DMS153 (cell line): Measurements from ENCODE around the gene MOB3A.
"Not testable (repeated sequence)": the region's sequence is repeated elsewhere in the genome, so short reads cannot be mapped to it uniquely, and the experiment has no call there.

ENCODE experiments used
- DNase-seq: peaks from one replicate; lab custom pipeline; 2025; lab: John Stamatoyannopoulos, UW

MOB3A gene

DNA sequence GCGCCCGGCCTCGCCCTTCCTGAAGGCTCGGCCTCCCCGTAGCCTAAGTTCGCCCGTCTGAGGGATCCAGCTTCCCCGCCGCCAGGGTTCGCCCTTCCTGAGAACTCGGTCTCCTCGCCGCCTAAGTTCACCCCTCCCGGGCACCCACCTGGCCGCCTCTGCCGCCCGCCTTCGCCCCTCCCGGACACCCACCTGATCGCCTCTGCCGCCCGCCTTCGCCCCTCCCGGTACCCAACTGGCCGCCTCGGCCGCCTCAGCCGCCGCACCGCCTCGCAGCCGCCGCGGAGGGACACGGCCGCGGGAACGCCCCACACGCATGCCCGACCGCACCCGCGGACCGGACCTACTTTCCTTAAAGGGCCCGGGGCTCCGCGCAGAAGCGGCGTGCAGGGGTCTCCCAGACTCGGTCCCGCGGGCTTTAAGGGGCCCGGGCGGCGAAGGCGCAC lies at the start of gene MOB3A:
TSS of gene MOB3A (minus strand) at position 293 of the 446 bp plus-strand sequence. CDS start 17,766 bp downstream, outside the sequence.
- peak; percentile 71 for DNase-seq

DNA sequence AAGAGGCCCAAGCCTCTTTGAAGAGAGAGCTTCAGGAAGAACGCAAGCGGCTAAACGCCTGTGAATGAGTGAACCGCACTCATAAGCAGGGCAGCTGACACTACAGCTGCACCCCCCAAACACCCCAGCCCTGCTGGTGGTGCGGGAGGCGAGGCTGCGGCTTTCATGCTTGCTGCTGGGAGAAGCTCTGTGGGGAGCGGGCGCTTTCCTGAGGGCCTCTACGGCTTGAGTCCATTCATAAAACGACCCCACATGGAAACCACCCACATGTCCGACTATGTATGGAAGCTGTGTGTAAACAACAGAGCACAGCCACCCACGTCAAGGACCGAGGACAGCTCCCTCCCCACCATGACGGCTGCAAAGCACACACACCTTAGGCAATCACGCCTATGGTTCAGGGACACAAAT lies 49.7 kb upstream of the MOB3A start:
- DNase-seq: no peak

- DNase-seq: no peak
Measured at GRCh38 chr19:2144190-2144589, 48.1 kb upstream of the MOB3A start.

DNA sequence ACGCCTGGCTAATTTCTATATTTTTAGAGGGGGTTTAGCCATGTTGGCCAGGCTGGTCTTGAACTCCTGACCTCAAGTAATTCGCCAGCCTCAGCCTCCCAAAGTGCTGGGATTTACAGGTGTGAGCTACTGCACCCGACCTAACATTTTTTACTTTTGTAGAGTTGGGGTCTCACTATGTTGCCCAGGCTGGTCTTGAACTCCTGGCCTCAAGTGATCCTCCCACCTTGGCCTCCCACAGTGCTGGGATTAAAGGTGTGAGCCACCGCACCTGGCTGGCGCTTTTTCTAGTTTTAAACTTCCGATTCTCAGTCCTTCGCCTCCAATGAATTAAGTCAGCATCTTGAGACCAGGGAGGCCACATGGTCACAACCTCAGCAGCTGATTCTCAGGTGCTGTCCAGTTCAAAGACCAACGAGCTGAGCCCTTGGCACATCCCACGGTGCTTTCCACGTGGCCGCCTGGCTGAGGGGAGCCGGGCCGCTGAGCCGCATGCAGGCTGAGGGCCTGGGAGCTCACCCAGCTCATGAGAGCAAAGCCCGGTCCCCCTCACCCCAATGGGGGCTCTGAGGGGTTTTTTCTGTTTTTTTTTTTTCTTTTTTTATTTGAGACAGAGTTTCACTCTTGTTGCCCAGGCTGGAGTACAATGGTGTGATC lies 46.2 kb upstream of the MOB3A start:
- no peak for DNase-seq

GRCh38 chr19:2140138-2140569 lies 44.0 kb upstream of the MOB3A start:
- no peak for DNase-seq

DNA sequence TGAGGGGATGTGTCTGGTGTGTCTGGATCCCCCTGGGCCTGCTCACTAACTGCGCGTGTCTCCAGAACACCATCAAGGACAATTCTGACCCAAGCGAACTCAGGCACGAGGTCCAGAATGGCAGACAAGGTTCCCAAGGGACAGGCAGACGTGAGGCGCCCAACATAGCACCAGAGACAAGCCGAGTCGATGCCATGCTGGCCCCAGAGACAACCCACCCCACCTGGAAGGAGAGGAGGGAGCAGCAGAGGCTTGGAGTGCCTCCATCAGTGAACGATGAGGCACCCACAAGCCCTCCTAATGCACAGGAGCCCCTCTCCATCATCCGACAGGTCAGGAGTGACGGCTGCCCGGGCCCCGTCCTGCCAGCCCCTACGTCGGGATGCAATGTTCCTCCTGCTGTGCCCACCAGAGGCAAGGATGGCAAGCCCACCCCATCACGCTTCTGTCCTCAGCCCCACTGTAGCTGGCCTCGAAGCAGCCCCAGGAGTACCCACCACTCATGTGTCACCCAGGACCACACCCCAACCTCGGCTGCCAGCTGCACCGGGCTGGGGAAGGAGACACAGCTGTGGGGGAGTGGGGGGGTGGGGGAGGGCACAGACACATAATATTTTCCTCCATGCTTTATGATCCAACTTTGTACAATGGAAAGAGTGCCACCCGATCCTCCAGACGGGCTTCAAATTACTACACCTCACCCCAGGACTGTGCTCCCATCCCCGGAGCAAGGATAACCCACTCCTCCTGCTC lies 43.4 kb upstream of the MOB3A start:
- DNase-seq: no peak

- DNase-seq: no peak
Measured at GRCh38 chr19:2138061-2138728, 42.1 kb upstream of the MOB3A start.

DNA sequence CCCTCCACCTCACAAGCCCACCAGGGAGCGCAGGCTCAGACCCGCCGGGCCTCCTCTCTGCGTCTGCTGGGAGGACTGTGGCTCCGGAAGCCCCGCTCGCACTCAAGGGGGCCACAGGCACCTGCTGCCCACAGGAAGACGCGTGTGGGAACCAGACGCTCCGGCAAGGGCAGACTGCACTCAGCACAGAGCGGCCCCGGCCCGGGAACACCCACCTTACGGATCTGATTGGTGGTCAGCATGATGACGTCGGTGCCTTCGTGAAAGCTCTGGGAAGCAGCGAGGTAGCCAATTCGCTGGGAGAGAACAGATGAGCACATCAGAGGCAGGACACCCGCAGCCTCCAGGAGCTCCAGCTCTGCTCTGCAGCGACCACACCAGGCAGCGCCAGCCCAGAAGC lies 40.7 kb upstream of the MOB3A start:
- DNase-seq: no peak

DNA sequence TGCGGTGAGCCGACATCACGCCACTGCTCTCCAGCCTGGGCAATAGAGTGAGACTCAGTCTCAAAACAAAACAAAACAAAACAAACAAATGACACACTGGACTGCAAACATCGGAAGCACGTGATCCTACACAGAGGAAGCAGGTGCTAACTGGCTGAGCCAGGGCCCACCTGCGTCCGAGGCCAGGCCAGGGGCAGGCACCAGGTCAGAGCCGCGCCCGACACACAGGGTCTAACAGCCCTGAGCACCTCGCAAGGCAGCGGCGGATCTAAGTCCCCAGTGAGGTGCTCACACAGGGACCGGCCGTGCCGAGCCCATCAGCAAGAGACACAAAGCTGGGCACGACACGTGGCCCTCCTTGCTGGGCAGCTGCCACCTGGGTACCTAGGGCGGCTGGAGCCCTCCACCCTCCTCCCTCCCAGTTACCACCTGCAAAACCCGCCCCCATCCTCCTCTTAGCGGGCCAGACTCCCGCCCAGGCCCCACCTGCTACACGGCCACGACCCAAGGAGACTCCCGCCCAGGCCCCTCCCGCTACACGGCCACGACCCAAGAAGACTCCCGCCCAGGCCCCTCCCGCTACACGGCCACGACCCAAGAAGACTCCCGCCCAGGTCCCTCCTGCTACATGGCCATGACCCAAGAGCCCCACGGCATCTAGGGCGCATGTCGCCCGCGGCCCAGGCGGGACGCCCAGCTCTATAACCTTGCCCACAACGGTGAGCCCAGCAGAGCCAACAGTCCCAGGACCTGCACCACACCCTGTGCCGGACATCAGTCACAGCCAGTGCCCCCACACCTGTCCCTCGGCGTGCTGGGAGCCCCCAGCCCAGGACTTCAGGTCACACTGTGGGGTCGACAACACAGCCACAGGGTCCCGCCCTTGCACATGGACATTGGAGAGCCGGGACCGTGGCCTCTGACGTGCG lies 39.6 kb upstream of the MOB3A start:
- DNase-seq: no peak

- no peak for DNase-seq
Measured at GRCh38 chr19:2132731-2133490, 36.8 kb upstream of the MOB3A start.

GRCh38 chr19:2132191-2132590 lies 36.1 kb upstream of the MOB3A start:
- DNase-seq: no peak

- not testable (repeated sequence) for DNase-seq
Measured at GRCh38 chr19:2131012-2131975, 35.2 kb upstream of the MOB3A start.

DNA sequence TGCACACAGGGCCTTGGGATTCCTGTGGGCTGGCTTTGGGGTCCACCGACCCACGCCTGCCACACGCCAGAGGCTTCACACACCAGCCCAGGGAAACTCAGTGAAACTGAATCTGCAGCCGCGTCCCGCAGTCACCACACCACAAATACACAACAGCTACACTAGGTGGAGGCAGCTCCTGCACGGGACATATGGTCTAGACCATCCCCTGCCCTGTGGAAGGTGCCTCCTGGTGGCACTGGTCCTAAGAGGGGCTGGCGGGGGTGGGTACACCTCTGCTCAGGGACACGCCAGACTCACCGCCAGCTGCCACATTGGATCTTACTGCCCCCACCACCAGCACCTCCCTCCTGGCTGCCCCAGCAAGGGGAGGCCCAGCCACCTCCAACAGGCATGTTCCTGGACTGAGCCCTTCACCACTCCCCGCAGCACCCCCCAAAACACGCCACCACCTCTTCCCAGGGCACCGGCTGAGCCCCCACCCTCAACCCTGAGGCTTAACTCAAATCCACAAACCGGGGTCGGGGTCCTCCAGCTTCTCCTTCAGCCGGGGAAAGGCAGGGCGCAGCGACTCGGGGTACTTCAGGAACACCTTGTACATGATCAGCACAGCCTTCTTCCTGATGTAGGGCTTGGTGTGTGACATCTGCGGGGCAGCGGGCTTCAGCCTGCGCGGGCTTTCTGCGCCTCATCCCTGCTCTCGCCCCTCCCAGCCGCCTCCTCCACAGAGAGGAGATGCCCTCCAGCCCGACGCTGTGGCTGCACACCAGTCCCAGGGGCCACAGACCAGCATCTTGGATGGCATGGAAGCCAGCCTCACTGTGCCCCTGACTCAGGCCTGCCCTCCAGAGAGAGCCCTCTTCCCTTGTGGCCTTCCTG lies 34.0 kb upstream of the MOB3A start:
- DNase-seq: no peak

- DNase-seq: no peak
Measured at GRCh38 chr19:2129486-2129885, 33.4 kb upstream of the MOB3A start.

- no peak for DNase-seq
Measured at GRCh38 chr19:2129022-2129421, 32.9 kb upstream of the MOB3A start.

DNA sequence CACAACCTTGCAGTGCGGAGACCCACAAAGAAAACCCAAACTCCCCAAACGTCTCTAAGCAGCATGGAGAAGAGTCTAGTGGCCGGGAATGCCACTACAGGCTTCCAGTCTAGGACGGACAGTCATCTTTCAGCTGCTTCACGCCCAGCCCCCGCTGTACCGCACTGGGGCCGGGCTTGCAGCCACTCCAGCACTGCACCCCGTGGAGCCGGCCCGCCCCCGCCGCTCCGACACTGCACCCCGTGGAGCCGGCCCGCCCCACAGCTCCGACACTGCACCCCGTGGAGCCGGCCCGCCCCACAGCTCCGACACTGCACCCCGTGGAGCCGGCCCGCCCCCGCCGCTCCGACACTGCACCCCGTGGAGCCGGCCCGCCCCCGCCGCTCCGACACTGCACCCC lies 32.1 kb upstream of the MOB3A start:
- not testable (repeated sequence) for DNase-seq

DNA sequence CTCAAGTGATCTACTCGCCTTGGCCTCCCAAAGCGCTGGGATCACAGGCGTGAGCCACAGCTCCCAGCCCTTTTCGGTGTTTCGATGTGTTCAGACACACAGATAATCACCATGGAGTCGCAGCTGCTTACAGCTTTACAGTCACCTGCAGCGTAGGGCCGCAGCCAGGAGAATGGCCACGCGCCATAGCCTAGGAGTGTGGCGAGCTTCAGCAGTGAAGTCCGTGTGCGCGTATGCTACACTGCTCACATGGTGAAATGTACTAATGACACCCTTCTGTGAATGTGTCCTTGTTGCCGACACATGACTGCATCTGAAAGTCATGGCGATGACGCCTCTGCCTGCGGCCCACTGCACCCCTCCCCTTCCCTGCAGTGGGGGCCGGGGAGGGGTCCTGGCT lies 31.6 kb upstream of the MOB3A start:
- no peak for DNase-seq

- no peak for DNase-seq
Measured at GRCh38 chr19:2126879-2127518, 30.9 kb upstream of the MOB3A start.
